ENCODE measurements around the gene HCFC1R1.

The HCFC1R1 gene

GRCh38 chr16:3020247-3020603 is 3.5 kb downstream of the HCFC1R1 start, which contains the start of gene TNFRSF12A:
Gene TNFRSF12A (plus strand): TSS chr16:3020368. CDS start chr16:3020398, 30 bp downstream.
- no peak; a peak in 2 of 4 replicates for TF ChIP-seq REST (IDR thresholded peaks at IDR 0.05; ENCODE audit: insufficient read depth in 1 of 2, low read depth in 2 of 2, low read length in 2 of 2)
- TF ChIP-seq TAF1 (IDR thresholded peaks at IDR 0.05; ENCODE audit: borderline replicate concordance, insufficient read depth, low read length), result peak; percentile 59; the same call in 1 of the 2 replicates
- TF ChIP-seq POLR2AphosphoS5 (IDR thresholded peaks at IDR 0.05; ENCODE audit: low read depth, low read length), result peak; percentile 81

GRCh38 chr16:3019594-3020246 is 4.0 kb downstream of the HCFC1R1 start:
- TF ChIP-seq SIN3A (IDR thresholded peaks at IDR 0.05; ENCODE audit: borderline replicate concordance, insufficient read depth, low read length) (no peak), TAF1 (IDR thresholded peaks at IDR 0.05; ENCODE audit: borderline replicate concordance, insufficient read depth, low read length) (no peak), FOXP2 (optimal IDR thresholded peaks at IDR 0.05; ENCODE audit: borderline replicate concordance, extremely low read depth, extremely low read length, insufficient read depth) (no peak), REST (IDR thresholded peaks at IDR 0.05; ENCODE audit: insufficient read depth in 1 of 2, low read depth in 2 of 2, low read length in 2 of 2) (no peak), POLR2AphosphoS5 (IDR thresholded peaks at IDR 0.05; ENCODE audit: low read depth, low read length) (no peak; the same call in 1 of the 2 replicates)

GRCh38 chr16:3017794-3018506 is 5.8 kb downstream of the HCFC1R1 start, which contains the start of gene CLDN6:
Gene CLDN6 (minus strand): TSS chr16:3018183. CDS start chr16:3016021, 2,162 bp downstream.
- TF ChIP-seq SIN3A (IDR thresholded peaks at IDR 0.05; ENCODE audit: borderline replicate concordance, insufficient read depth, low read length), result no peak
- TF ChIP-seq POLR2AphosphoS5 (IDR thresholded peaks at IDR 0.05; ENCODE audit: low read depth, low read length), result no peak
- TF ChIP-seq TAF1 (IDR thresholded peaks at IDR 0.05; ENCODE audit: borderline replicate concordance, insufficient read depth, low read length), result no peak
- no peak for TF ChIP-seq FOXP2 (optimal IDR thresholded peaks at IDR 0.05; ENCODE audit: borderline replicate concordance, extremely low read depth, extremely low read length, insufficient read depth)
- TF ChIP-seq REST (IDR thresholded peaks at IDR 0.05; ENCODE audit: insufficient read depth in 1 of 2, low read depth in 2 of 2, low read length in 2 of 2), result no peak

GRCh38 chr16:3017344-3017743 is 6.4 kb downstream of the HCFC1R1 start:
- TF ChIP-seq TAF1 (IDR thresholded peaks at IDR 0.05; ENCODE audit: borderline replicate concordance, insufficient read depth, low read length) (no peak), REST (IDR thresholded peaks at IDR 0.05; ENCODE audit: insufficient read depth in 1 of 2, low read depth in 2 of 2, low read length in 2 of 2) (no peak), FOXP2 (optimal IDR thresholded peaks at IDR 0.05; ENCODE audit: borderline replicate concordance, extremely low read depth, extremely low read length, insufficient read depth) (no peak), POLR2AphosphoS5 (IDR thresholded peaks at IDR 0.05; ENCODE audit: low read depth, low read length) (no peak), SIN3A (IDR thresholded peaks at IDR 0.05; ENCODE audit: borderline replicate concordance, insufficient read depth, low read length) (no peak)
